Thoracic aorta (tissue), 2 donors: ENCODE data around the gene PNPLA7. TPM values are rescaled to one million over a fixed set of nuclear protein-coding genes. Genes with fewer than 3 reads are reported as not detected.

Experiments
- ATAC-seq: fragments of 150-250 bp; one replicate; pipeline ENCODE4 v1.8.0; 2017; ENCODE audit warnings: low read depth; ENCODE audit not compliant: insufficient number of reproducible peaks, low FRiP score
- DNase-seq: peaks from one replicate; pipeline ENCODE4 v3.0.0-alpha.2; 2020; ENCODE audit warnings: low spot score
- H3K27ac ChIP-seq, 2 donors: fragments of 200-600 bp; sonication (generic); 1 replicate in 1 of 2; 2 replicates in 1 of 2; pipeline ENCODE4 v1.5.1; 2016; ENCODE audit warnings: mild to moderate bottlenecking in 2 of 2, moderate library complexity in 2 of 2
- H3K27me3 ChIP-seq: fragments of 200-600 bp; sonication (generic); replicated peaks from 2 replicates; pipeline ENCODE4 v1.6.0; 2016; ENCODE audit warnings: mild to moderate bottlenecking; ENCODE audit not compliant: insufficient read depth
- H3K36me3 ChIP-seq: fragments of 200-600 bp; sonication (generic); one replicate; pipeline ENCODE4 v1.5.1; 2016
- H3K4me1 ChIP-seq, 2 donors: fragments of 200-600 bp; sonication (generic); 1 replicate in 1 of 2; 2 replicates in 1 of 2; pipeline versions ENCODE4 v1.5.1 to v1.6.0; 2016; ENCODE audit warnings: low read depth in 2 of 2, mild to moderate bottlenecking in 1 of 2; ENCODE audit not compliant: control insufficient read depth in 1 of 2
- H3K4me3 ChIP-seq: fragments of 200-600 bp; sonication (generic); 2 replicates; pipeline ENCODE4 v1.5.1; 2016; ENCODE audit warnings: mild to moderate bottlenecking
- H3K9me3 ChIP-seq: fragments of 200-600 bp; sonication (generic); 2 replicates; pipeline ENCODE4 v1.5.1; 2016
- total RNA-seq, 2 donors: library from RNA; depleted of rRNA; stranded (reverse); fragments of >200 nt; gene quantifications; one replicate each; pipeline versions ENCODE4 v1.1.0 to v1.2.3, GENCODE V29; 2016
- TF ChIP-seq, protein P1 (sequence below): fragments of 200-600 bp; sonication (generic); IDR thresholded peaks from one replicate; pipeline ENCODE4 v1.5.1; 2019; ENCODE audit warnings: antibody characterized with exemption

Gene PNPLA7
- total RNA-seq, 2 donors from 2014 or later = 12.7 to 21.4 TPM

DNA sequence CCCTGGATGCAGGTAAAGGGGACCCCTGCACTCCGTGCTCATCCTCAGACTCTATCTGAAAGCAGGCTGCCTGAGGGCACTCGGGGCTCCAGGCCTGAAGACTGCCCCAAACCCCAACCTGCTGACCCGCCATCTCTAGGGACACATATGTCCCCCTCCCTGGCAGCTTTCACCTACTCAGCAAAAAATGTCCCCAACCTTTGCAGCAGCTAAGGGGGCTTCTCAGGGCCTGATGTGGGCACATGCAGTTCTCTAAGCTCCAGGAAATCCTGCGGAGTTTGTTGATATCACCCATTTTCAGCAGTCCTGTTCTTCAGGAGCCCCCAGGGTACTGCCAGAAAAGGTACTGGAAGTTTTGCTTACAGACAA is 30.7 kb upstream of the PNPLA7 start:
- TF ChIP-seq, protein P1, sequence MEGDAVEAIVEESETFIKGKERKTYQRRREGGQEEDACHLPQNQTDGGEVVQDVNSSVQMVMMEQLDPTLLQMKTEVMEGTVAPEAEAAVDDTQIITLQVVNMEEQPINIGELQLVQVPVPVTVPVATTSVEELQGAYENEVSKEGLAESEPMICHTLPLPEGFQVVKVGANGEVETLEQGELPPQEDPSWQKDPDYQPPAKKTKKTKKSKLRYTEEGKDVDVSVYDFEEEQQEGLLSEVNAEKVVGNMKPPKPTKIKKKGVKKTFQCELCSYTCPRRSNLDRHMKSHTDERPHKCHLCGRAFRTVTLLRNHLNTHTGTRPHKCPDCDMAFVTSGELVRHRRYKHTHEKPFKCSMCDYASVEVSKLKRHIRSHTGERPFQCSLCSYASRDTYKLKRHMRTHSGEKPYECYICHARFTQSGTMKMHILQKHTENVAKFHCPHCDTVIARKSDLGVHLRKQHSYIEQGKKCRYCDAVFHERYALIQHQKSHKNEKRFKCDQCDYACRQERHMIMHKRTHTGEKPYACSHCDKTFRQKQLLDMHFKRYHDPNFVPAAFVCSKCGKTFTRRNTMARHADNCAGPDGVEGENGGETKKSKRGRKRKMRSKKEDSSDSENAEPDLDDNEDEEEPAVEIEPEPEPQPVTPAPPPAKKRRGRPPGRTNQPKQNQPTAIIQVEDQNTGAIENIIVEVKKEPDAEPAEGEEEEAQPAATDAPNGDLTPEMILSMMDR = no peak
- Histone ChIP-seq H3K4me1 (peaks cover 11 to 26% of the 10 kb centered on the region in 2 donors), H3K4me3 (no peak overlapping the region), H3K27me3 (no peaks in the 10 kb centered on the region), H3K27ac (no peak overlapping the region), H3K9me3 (no peaks in the 10 kb centered on the region), H3K36me3 (peaks cover 10% of the 10 kb centered on the region)
- DNase-seq (no peak), ATAC-seq (no peak)

DNA sequence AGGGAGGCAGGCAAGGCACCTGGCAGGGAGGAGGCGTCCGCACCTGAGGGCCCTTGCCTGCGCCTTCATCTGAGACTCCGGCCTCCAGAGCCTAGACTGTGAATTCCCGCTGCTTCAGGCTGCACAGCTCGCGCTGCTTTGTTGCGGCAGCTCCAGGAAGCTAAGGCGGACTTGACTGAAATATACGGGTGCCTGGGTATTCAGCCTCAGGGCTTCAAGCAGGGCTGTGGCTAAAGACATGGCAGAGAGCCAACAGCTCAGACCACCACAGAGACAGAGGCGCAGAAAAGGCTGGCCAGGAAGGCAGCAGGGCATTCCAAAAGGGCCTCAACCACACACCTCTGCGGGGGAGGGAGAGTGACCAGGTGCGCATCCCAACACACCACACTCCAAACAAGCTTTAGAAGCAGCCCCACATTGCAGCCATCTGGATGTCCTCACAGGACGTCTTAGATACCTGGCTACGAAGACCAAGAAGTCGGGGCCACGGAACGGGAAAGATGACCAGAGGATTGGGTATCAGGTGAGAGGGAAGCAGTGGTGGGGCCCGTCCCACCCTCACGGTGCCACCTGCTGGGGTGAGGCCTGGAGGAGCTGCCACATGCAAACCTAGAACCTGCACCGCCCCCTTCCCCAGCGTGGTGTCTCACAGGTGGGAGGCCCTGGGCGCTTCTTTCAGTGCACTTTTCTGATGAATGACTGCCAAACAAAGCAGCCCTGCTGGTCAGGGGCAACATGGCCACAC is 30.2 kb upstream of the PNPLA7 start:
- ATAC-seq (no peak), DNase-seq (no peak)
- TF ChIP-seq, protein P1 = no peak
- H3K27ac ChIP-seq = no peak overlapping the region
- no peaks in the 10 kb centered on the region for H3K27me3 ChIP-seq
- H3K4me1 ChIP-seq = peaks cover 11 to 26% of the 10 kb centered on the region in 2 donors
- no peak overlapping the region for H3K4me3 ChIP-seq
- peaks cover 16% of the 10 kb centered on the region for H3K36me3 ChIP-seq
- H3K9me3 ChIP-seq = no peaks in the 10 kb centered on the region

DNA sequence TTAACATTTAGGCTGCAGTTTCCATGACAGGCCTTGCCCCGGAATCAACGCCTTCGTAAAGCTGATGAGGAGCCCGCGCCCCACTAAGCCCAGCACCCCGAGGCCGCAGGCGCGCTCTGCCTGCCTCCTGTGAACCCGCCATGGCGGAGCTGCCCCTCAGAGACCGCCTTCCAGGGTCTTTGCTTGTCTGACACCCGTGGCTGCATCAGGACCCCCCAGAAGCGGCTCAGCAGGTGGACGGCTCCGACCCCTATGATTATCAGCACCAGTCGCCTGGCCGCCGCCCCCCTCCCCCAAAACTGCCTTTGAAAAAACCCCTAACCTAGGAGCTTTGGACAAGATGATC is 29.0 kb upstream of the PNPLA7 start:
- Histone ChIP-seq H3K4me1 (peaks cover 11 to 26% of the 10 kb centered on the region in 2 donors), H3K36me3 (peaks cover 20% of the 10 kb centered on the region), H3K27me3 (no peaks in the 10 kb centered on the region), H3K9me3 (no peaks in the 10 kb centered on the region), H3K27ac (peak overlapping the region; percentile 53 to 73), H3K4me3 (peak overlapping the region; percentile 98)
- no peak for ATAC-seq
- DNase-seq = no peak
- TF ChIP-seq, protein P1 = no peak

DNA sequence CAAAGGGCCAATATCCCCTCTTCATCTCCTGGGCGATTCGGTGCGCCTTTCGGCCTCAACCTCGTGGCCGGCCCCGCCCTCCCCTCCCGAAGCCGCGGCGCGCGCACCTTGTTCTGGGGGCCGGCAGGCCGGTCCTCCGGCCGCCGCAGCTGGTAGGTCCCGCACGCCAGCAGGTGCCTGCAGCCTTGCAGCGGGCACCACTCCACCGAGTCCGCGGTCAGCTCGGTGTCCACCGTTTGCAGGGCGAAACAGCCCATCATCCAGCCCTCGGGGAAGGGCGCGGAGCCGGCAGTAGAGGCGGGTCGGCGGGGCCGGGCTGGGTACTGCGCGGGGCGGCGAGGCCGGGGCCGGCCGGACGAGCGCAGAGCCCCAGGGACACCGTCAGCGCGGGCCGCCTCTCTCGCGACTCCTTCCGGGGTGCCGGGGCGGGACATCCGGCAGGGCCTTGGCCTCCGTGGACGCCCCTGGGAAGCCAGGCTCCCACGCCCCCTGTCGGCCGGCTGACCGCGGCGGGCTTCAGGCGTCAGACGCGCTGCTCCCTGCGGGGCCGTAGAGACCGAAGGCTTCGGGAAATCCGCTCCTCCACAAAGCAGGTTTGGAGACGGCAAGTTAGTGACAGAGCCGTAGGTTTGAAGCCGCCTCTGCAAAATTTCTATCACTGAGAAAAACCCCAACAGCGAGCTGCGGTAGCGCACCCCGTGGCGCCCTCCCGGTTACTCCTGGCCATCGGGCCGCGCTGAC is 28.5 kb upstream of the PNPLA7 start, which contains the start of gene DPH7:
DPH7 (minus strand) TSS at position 408 of the 741 bp plus-strand sequence; CDS start at position 260, 148 bp downstream.
- no peaks in the 10 kb centered on the region for H3K9me3 ChIP-seq
- H3K4me1 ChIP-seq = peaks cover 11 to 26% of the 10 kb centered on the region in 2 donors
- peak; percentile 75 for DNase-seq
- H3K27ac ChIP-seq = peak within 1 kb of the TSS; percentile 73 to 81
- peaks cover 26% of the 10 kb centered on the region for H3K36me3 ChIP-seq
- H3K27me3 ChIP-seq = no peaks in the 10 kb centered on the region
- TF ChIP-seq, protein P1 = peak; percentile 92
- H3K4me3 ChIP-seq = peak within 1 kb of the TSS; percentile 98
- ATAC-seq = peak; percentile 84

DNA sequence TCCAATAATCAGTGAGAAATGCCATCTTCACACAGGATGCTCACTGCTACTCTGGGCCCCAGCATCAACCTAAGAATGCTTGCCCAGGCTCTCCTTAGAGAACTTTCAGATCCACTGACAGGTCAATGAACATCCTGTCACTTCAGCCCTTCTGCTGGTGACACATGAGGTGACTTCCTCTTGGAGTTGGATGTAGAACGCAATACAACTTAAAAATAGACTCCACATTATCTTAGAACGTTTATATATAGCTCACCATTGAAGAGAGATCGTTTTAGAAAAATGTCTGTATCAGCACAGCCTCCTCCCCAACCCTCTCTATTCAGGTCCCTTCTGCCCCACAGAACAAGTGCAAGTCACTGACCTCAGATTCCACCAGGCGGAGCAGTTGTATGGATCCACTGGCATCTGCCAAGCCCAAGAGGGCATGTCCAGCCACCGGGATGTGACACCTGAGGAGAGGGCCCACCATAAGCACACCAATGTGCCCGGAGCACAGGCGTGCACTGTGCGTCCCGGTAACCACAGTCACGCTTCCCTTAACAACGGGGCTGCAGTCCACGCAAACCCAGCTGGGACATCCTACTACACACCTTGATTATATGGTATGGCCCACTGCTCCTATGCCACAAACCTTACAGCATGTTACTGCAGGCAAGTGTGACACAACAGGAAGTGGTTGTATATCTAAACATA is 25.7 kb upstream of the PNPLA7 start:
- TF ChIP-seq, protein P1 = no peak
- DNase-seq = no peak
- peaks cover 11 to 26% of the 10 kb centered on the region in 2 donors for H3K4me1 ChIP-seq
- no peak overlapping the region for H3K27ac ChIP-seq
- no peaks in the 10 kb centered on the region for H3K9me3 ChIP-seq
- H3K27me3 ChIP-seq = no peaks in the 10 kb centered on the region
- peaks cover 28% of the 10 kb centered on the region for H3K36me3 ChIP-seq
- no peak for ATAC-seq
- H3K4me3 ChIP-seq = no peak overlapping the region
